GM18909 (cell line): Measurements from ENCODE around the gene LRRN2.

Experiments
- ATAC-seq: cut with Tn5 transposase; IDR thresholded peaks from one replicate; pipeline ENCODE4 v1.9.1; 2021; ENCODE audit warnings: mild to moderate bottlenecking; ENCODE audit not compliant: unreplicated experiment, poor library complexity

Gene LRRN2

GRCh38 chr1:204669579-204669978 is 16.0 kb downstream of the LRRN2 start:
- ATAC-seq: no peak

DNA sequence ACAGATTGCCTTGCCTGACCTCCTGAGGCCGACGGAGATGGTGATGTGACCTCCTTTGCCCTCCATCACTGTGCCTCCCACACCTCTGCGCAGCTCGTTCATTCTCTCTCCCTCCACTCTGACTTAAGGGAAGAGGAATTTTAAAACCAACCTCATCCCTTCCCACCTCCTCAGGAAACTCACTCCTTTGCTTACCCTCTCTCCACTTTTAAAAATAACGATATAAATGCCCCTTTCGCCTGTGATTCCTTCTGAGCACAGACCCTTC is 21.2 kb downstream of the LRRN2 start:
- ATAC-seq: no peak

DNA sequence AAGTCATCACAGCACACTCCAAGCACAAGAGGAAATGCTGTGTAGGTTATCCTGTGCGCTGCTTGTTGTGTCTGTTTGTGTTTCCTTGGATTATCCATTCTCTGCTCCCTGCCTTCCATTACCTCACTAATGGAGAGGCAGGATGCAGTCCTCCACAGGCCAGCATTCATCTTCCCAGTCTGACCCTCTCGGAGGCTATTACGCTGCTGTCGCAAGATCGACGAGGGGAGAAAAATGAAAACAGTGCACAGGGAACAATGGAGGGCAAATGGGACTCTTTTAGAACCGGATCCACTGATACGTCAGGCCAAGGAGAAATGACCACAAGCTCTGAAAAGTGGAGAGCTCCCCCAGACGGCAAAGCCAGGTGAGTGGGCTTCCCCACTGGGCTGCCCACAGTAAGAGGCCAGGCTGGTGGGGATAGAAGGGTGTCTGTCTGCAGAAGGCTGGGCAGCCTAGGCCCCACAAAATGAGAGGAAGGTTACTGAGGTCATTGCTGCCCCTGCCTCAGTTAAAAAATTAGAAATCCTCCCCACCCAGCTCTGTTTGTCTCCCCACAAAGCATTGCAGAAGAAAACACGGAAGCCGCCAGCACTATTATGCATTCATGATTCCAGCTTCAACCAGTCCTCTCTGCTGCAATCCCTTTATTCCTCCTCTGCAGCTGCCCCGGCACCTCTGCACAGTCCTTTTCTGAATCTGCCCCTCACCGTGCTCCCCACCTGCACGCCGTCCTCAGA is 21.7 kb downstream of the LRRN2 start:
- ATAC-seq: no peak

DNA sequence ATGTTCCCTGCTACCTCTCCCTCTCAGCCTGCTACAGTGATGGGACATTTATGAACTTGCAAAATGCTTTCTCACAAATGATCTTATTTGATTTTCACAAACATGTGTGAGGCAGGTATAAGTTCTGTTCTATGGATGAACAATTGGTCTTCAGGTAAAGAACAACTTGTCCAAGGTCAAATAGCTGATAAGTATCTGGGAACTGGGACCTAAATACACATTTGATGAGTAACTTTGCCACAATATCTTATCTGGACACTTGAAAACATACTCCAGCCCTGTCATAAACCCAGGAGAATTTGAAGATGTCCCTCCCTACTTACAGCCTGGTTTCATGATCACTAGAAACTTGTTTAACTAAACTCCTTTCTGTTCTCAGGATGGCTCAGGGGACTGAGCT is 23.0 kb downstream of the LRRN2 start:
- no peak for ATAC-seq

DNA sequence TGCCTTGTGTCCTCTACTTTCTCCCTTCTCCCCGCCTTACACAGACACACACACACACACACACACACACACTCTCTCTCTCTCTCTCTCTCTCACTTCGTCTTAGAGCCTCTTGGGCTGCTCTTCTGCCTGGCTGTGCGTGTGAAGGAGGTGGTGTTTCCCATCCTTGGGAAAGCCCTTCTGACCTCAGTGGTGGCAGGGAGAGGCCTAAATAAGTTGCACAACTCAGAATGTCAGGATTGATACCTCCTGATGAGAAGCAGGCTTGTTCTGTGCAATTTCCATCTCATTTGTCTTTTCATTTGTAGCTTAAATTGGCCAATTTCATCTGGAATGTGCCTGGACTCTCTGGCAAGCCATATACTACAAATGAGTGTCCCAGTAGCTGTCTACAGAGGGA is 25.0 kb downstream of the LRRN2 start:
- ATAC-seq: no peak

DNA sequence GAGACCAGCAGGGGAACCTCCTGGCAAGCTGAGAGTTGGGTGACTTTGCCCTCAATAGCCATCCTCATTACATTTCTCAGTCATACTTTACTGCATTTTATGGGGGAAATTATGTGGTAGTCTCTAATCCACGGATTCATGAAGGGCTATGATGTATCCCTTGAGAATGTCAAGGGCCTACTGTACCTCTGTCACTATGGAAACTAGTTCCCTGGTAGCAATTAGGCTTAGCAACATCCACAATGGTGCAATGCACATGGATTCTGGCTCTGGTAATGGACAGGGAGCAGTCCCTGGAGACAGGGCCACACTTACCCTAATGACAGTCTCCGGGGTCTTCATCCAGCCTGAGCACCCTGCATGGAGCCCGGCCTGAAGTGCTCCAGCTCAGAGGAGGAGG is 26.5 kb downstream of the LRRN2 start:
- ATAC-seq: no peak

DNA sequence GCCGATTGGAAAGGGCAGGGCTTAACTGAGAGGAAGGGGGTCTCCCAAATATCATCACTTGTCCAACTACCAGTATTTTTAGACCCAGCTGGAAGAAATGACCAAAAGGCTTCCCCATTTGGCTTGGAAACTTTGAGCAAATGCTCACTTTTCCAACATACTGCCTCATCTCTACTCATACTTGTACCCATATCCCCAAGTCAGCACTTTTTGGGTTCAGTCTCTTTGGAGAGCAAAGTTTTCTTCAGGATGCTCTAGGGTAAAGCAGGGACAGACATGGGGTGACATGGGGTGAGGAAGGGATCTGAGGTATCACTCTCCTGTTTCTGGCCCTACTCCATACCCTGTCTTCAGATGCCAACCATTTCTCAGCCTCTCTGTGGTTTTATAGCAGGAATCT is 27.2 kb downstream of the LRRN2 start:
- ATAC-seq: no peak

- ATAC-seq: no peak
Observed at GRCh38 chr1:204653590-204654340, 31.8 kb downstream of the LRRN2 start.

- no peak for ATAC-seq
Observed at GRCh38 chr1:204652497-204652896, 33.0 kb downstream of the LRRN2 start.

DNA sequence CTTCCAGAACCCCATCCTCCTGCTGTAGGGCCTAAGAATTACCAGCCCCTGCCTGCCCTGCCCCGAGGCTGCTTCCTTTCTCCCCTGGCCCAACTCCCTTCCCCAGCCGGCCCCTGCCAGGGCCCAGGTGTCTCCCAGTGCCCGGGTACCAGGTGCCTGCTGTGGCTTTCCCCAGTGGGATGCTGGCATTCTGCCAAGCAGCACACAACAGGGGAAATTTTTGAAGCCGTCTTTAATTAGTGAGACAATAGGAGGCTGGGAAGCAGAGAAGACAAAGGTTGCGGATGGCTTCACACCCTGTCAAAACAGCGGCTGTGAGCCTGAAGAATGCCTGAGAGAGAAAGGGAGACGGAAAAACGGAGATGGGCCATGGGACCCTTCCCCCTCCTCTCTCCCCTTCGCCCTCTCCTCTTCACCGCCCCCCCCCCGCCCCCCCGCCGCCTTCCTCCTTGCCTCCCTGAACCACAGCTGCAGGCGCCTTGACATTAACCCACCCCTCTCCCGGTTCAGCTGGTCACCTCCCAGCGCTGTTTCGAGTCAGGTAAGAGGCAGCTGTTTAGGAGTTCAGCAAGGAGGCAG is 33.6 kb downstream of the LRRN2 start:
- no peak for ATAC-seq

GRCh38 chr1:204650911-204651570 is 34.5 kb downstream of the LRRN2 start:
- ATAC-seq: no peak

DNA sequence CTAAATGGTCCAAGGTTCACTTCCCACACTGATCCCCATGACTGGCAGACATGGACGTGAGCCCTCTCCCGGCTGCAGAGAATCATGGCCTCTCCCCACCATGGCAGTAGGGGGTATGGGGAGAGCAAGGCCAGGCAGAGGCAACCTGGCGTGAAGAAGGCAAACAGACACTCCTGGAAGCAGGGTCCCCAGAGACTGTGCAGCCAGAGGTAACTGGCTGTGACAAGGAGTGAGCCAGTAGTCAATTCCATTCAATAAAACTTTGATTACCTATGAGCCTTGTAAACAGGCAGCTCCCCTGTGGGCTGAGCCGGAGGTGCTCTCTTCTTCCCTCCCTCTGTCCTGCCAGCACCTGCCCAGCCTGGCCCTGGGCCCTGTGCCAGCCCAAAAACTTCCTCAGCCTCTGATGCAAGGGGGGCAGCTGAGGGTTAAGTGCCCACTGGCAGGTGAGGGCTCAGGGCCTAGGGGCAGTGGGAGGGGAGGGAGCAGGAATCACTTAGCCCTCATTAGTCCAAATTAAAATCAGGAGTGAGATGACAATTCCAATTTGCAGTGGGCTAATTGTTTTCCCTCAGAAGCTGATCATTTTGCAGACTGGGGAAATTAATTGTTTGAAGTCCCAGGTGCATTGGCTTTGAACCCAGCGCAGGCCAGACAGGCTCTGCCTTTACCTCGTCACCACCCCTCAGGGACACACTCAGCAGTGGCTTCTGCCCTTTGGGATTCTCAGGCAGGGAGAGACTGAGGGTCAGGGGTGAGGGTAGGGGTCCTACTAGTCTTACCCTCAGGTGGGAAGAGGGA is 35.6 kb downstream of the LRRN2 start:
- ATAC-seq: no peak

DNA sequence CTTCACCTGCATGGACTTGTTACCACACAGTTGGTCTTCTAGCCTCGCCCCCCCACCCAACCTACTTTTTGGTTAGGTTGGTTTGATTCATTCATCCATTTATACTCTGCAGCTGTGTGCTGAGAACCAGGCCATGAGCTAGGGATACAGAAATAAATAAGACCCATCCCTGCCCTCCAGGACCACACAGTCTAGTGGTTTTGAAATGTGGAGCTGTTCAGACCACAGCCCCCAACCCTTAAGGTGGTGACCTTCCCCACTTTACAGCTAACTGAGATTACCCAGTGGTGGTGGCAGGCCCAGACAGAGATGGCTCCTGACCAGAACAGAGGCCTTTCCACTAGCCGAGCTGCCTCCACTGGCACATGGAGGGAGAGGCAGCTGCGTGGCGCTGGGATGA is 37.0 kb downstream of the LRRN2 start:
- no peak for ATAC-seq

DNA sequence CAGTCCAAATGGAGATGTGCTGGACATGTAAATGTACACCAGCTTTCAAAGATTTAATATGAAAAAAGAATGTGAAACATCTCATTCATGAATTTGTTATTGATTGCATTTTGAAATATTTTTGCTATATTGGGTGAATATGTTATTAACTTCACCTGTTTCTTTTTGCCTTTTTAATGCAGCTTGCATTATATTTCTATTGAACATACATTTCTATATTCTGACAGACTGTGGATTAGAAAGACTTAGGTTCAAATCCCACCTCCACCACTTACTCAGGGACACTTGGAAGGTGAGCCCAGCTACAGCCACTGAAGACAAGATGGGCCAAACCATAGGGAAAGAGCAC is 37.8 kb downstream of the LRRN2 start:
- no peak for ATAC-seq

GRCh38 chr1:204647114-204647804 is 38.3 kb downstream of the LRRN2 start:
- ATAC-seq: no peak

GRCh38 chr1:204645666-204646065 is 39.9 kb downstream of the LRRN2 start:
- ATAC-seq: no peak

DNA sequence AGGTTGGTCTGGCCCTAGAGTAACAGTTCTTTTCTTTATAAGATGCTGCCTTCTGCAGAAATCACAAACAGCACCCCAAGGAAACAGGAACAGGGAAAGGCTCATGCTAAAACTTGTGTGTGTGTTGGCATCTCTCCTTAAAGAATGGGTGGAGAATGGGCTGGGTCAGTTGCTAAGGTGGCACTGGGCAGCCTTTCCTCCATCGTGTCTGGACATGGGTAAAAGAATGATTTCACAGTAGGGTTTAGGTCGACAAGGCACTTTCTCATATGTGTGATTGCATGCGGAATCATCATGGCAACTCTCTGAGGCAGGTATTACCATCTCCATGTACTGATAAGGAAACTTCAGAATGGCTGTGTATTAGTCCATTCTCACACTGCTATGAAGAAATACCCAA is 40.3 kb downstream of the LRRN2 start:
- no peak for ATAC-seq

DNA sequence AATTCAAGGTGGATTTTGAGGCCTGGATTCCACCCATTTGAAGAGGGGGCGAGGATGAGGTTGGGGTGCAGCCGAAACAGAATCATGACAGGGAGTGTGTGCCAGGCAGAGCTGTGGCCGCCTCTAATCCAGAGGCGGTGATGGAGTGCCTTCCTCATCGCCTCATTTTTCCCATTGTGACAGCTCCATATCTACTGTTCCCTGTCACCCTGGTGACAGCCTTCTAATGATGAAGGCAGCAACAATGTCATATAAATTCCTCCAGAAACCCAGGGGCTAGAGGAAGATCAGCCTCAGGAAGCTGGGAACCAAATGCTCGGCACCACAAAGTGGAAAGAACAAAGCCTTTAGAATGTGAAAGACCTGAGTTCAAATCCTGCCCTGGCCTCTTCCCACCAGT is 42.0 kb downstream of the LRRN2 start:
- no peak for ATAC-seq

DNA sequence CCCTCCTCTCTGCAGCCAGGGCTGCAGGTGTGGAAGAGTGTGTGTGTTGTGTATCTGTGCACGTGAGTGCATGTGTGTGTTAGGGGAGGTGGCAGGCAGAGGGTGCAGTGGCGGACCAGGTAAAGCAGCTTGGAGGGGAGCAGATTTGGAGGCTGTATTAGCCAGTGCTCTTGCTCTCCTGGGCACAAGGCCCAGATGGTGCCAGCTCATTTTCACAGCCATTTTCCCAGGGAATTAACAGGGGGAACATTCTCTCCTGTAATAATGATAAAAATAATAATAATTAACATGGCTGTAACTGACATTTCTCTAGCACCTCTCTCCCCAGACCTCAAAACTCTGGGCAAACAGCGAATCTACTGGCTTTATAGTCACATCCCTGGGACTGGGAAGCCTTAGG is 43.6 kb downstream of the LRRN2 start:
- ATAC-seq: no peak

- ATAC-seq: no peak
Observed at GRCh38 chr1:204641455-204641854, 44.1 kb downstream of the LRRN2 start.
